Stomach (tissue), 4 donors: Measurements from ENCODE around the gene CELSR3.

Source experiments
- POLR2A ChIP-seq, 4 donors: fragments of 450-650 bp; IDR thresholded peaks; one replicate each; pipeline ENCODE4 v1.6.1; 2016; ENCODE audit warnings: antibody characterized with exemption in 4 of 4, control low read depth in 2 of 4, mild to moderate bottlenecking in 1 of 4, moderate library complexity in 1 of 4
- POLR2AphosphoS5 ChIP-seq, 3 donors: sonication (generic); formaldehyde crosslinking; IDR thresholded peaks; one replicate each; pipeline ENCODE4 v1.6.1; 2016; ENCODE audit warnings: antibody characterized with exemption in 3 of 3
- TF ChIP-seq, protein P1 (sequence below), 7 experiments: fragments of 450-650 bp in 4 of 7; fragments of 200-600 bp in 3 of 7; sonication (generic) in 3 of 7; IDR thresholded peaks; one replicate each; pipeline ENCODE4 v1.5.1; 2016 to 2019; ENCODE audit warnings: antibody characterized with exemption in 7 of 7, control low read depth in 2 of 7, mild to moderate bottlenecking in 1 of 7

DNA sequence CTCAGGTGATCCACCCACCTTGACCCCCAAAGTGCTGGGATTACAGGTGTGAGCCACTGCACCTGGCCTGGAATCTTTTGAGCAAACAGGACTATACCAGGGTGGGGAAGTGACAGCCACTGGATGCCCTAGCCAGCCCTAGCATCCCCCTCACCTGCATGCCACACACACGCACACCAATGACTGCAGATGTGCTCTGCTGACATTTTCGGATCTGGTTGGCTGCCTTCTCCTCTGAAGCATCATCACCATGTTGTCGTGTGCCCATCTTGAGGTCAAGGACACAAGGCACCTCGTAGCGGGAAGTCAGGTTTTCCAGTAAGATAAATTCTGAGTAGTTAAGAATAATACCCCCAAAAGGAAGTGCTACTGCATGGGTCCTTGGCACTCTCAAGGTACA lies 26.7 kb upstream of the CELSR3 start:
- TF ChIP-seq, protein P1, sequence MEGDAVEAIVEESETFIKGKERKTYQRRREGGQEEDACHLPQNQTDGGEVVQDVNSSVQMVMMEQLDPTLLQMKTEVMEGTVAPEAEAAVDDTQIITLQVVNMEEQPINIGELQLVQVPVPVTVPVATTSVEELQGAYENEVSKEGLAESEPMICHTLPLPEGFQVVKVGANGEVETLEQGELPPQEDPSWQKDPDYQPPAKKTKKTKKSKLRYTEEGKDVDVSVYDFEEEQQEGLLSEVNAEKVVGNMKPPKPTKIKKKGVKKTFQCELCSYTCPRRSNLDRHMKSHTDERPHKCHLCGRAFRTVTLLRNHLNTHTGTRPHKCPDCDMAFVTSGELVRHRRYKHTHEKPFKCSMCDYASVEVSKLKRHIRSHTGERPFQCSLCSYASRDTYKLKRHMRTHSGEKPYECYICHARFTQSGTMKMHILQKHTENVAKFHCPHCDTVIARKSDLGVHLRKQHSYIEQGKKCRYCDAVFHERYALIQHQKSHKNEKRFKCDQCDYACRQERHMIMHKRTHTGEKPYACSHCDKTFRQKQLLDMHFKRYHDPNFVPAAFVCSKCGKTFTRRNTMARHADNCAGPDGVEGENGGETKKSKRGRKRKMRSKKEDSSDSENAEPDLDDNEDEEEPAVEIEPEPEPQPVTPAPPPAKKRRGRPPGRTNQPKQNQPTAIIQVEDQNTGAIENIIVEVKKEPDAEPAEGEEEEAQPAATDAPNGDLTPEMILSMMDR (IDR thresholded peaks at IDR 0.05): no peak
- no peak for TF ChIP-seq POLR2AphosphoS5 (IDR thresholded peaks at IDR 0.05)
- no peak for TF ChIP-seq POLR2A (IDR thresholded peaks at IDR 0.05)
